Endothelial cell of umbilical vein (primary cell): ENCODE data around the gene GTF2E1. TPM values are rescaled to one million over a fixed set of nuclear protein-coding genes. Genes with fewer than 3 reads are reported as not detected.

Source experiments
- BruUV-seq: library from RNA; stranded (reverse); fragments of 400-500 nt; replicated peaks from 2 replicates; lab custom pipeline; 2021; lab: Mats Ljungman, UMichigan
- CTCF ChIA-PET: fragments of 300-600, 350-600 bp; sonication (Branson Sonifier 250); formaldehyde crosslinking; loops from one replicate; lab custom pipeline; 2021; ENCODE audit warnings: antibody characterized with exemption, inconsistent platforms; lab: Charles Lee
- POLR2A ChIA-PET: fragments of 300-600, 350-600 bp; sonication (Branson Sonifier 250); formaldehyde crosslinking; loops from one replicate; lab custom pipeline; 2021; ENCODE audit warnings: antibody characterized with exemption, inconsistent platforms; lab: Charles Lee
- DNase-seq: peaks from one replicate; pipeline ENCODE4 v3.0.0-alpha.2; 2011; ENCODE audit warnings: low read depth, low spot score
- FAIRE-seq: peaks from 2 replicates; lab custom pipeline; 2011; peaks lifted over from hg19 to GRCh38; lab: Jason Lieb, UNC
- H2AFZ ChIP-seq: 2 replicates; pipeline ENCODE4 v1.6.0; 2012; ENCODE audit warnings: low read depth, low read length, control low read depth, inconsistent platforms
- H3K27ac ChIP-seq: 2 replicates; pipeline ENCODE4 v1.5.1; 2011; ENCODE audit warnings: low read depth, mild to moderate bottlenecking, control low read depth, low read length, moderate library complexity; ENCODE audit not compliant: insufficient read depth
- H3K27me3 ChIP-seq, 2 experiments: 2 replicates each; pipeline versions ENCODE4 v1.6.0 to v1.6.1; 2011; ENCODE audit warnings: low read length in 2 of 2, mixed read lengths in 1 of 2; ENCODE audit not compliant: control insufficient read depth in 2 of 2, insufficient read depth in 2 of 2
- H3K36me3 ChIP-seq, 2 experiments: 2 replicates in 1 of 2; 3 replicates in 1 of 2; pipeline ENCODE4 v1.5.1; 2011; ENCODE audit warnings: low read length in 2 of 2, mild to moderate bottlenecking in 1 of 2, moderate library complexity in 1 of 2; ENCODE audit not compliant: control insufficient read depth in 2 of 2, insufficient read depth in 2 of 2; ENCODE audit errors: extremely low read depth in 1 of 2
- H3K4me1 ChIP-seq: 3 replicates; pipeline ENCODE4 v1.5.1; 2011; ENCODE audit warnings: mild to moderate bottlenecking, low read length; ENCODE audit not compliant: control insufficient read depth, insufficient read depth; ENCODE audit errors: extremely low read depth
- H3K4me2 ChIP-seq: 2 replicates; pipeline ENCODE4 v1.6.1; 2011; ENCODE audit warnings: low read length, control low read depth, mixed read lengths; ENCODE audit not compliant: insufficient read depth
- H3K4me3 ChIP-seq, 3 experiments: fragments of 200-600 bp in 1 of 3; sonication (generic), shearing (Covaris generic) in 1 of 3; replicated peaks in 1 of 3; 2 replicates each; pipeline ENCODE4 v1.5.1; 2011 to 2016; ENCODE audit warnings: control low read depth in 3 of 3, low read length in 3 of 3, mild to moderate bottlenecking in 2 of 3, inconsistent platforms in 1 of 3, low read depth in 1 of 3, moderate library complexity in 1 of 3; ENCODE audit not compliant: insufficient read depth in 1 of 3
- H3K79me2 ChIP-seq: 2 replicates; pipeline ENCODE4 v1.6.0; 2012; ENCODE audit warnings: low read length, inconsistent platforms; ENCODE audit not compliant: control insufficient read depth, insufficient read depth
- H3K9ac ChIP-seq: replicated peaks from 2 replicates; pipeline ENCODE3; 2011; ENCODE audit warnings: low read length, control low read depth; ENCODE audit not compliant: insufficient read depth; ENCODE audit errors: extremely low read depth
- H3K9me1 ChIP-seq: replicated peaks from 3 replicates; pipeline ENCODE4 v1.6.0; 2011; ENCODE audit warnings: mild to moderate bottlenecking, low read length; ENCODE audit not compliant: control insufficient read depth, insufficient read depth; ENCODE audit errors: extremely low read depth
- H3K9me3 ChIP-seq: replicated peaks from 2 replicates; pipeline ENCODE4 v1.5.1; 2012; ENCODE audit warnings: low read length, inconsistent platforms; ENCODE audit not compliant: control insufficient read depth, insufficient read depth
- H4K20me1 ChIP-seq: replicated peaks from 2 replicates; pipeline ENCODE3; 2011; ENCODE audit warnings: mild to moderate bottlenecking, low read length; ENCODE audit not compliant: control insufficient read depth, insufficient read depth; ENCODE audit errors: extremely low read depth
- CTCF ChIP-seq, 2 donors: IDR thresholded peaks; 1 replicate in 1 of 2; 2 replicates in 1 of 2; pipeline ENCODE4 v1.5.1; 2011; ENCODE audit warnings: low read length in 2 of 2, mild to moderate bottlenecking in 2 of 2, moderate library complexity in 2 of 2, control low read depth in 1 of 2, inconsistent platforms in 1 of 2, low read depth in 1 of 2; ENCODE audit not compliant: insufficient read depth in 1 of 2; ENCODE audit errors: extremely low read depth in 1 of 2
- EZH2 ChIP-seq: IDR thresholded peaks from 2 replicates; pipeline ENCODE4 v1.6.1; 2012; ENCODE audit warnings: borderline replicate concordance, low read depth, mild to moderate bottlenecking, moderate library complexity, low read length, inconsistent platforms; ENCODE audit not compliant: severe bottlenecking
- FOS ChIP-seq: IDR thresholded peaks from 2 replicates; pipeline ENCODE4 v1.6.1; 2011; ENCODE audit warnings: mild to moderate bottlenecking, low read length, moderate library complexity, borderline replicate concordance; ENCODE audit not compliant: insufficient read depth
- GATA2 ChIP-seq: IDR thresholded peaks from 2 replicates; pipeline ENCODE4 v1.7.0; 2011; ENCODE audit warnings: low read depth, mild to moderate bottlenecking, moderate library complexity, mixed read lengths, low read length; ENCODE audit not compliant: insufficient read length, insufficient read depth
- JUN ChIP-seq: IDR thresholded peaks from 2 replicates; pipeline ENCODE4 v1.6.1; 2011; ENCODE audit warnings: borderline replicate concordance, low read depth; ENCODE audit not compliant: insufficient read length, insufficient read depth
- MAX ChIP-seq: IDR thresholded peaks from 2 replicates; pipeline ENCODE4 v1.6.1; 2011; ENCODE audit not compliant: insufficient read depth, insufficient read length
- MYC ChIP-seq: IDR thresholded peaks from one replicate; pipeline ENCODE4 v1.6.1; 2011; ENCODE audit warnings: mild to moderate bottlenecking, low read depth, low read length
- POLR2A ChIP-seq: IDR thresholded peaks from 2 replicates; pipeline ENCODE4 v1.6.1; 2012; ENCODE audit warnings: low read depth, mild to moderate bottlenecking, control low read depth, low read length
- POLR2AphosphoS5 ChIP-seq: IDR thresholded peaks from 2 replicates; pipeline ENCODE4 v1.6.1; 2012; ENCODE audit warnings: low read depth, mild to moderate bottlenecking, control low read depth, low read length, moderate library complexity; ENCODE audit not compliant: insufficient read depth
- dilution Hi-C: fragments of 300-500 bp; cut with MboI; formaldehyde crosslinking; loops from one replicate; pipeline ENCODE4 v1.15.0; 2019; ENCODE audit warnings: low sequenced_read_pairs; ENCODE audit not compliant: extremely low pct_ligation_motif_present
- intact Hi-C: fragments of 100-400 bp; cut with micrococcal nuclease; formaldehyde crosslinking; loops from one replicate; pipeline ENCODE4 v1.10.0; 2022
- polyA plus RNA-seq, 4 experiments: library from polyadenylated mRNA; depleted of rRNA in 3 of 4; stranded (reverse) in 3 of 4; unstranded in 1 of 4; fragments of >200 nt; gene quantifications; 2 replicates each; pipeline versions ENCODE4 v1.2.1 to v1.2.3, GENCODE V29; 2011 to 2012; ENCODE audit warnings: missing spikeins in 1 of 4
- small RNA-seq: library from RNA; depleted of rRNA; stranded (forward); fragments of <200 nt; gene quantifications from one replicate; pipeline ENCODE3, GENCODE V24; 2012; ENCODE audit warnings: low replicate concordance, low read depth; ENCODE audit not compliant: insufficient read depth, insufficient read length
- total RNA-seq: library from RNA; stranded (reverse); gene quantifications from 2 replicates; pipeline ENCODE4 v1.2.3, GENCODE V29; 2021

GTF2E1 gene
- total and polyA plus RNA-seq, 2 donors (not counting 3 experiments of a cell fraction or from before 2014, with no cell fraction given): 10.6 to 27.7 TPM

GRCh38 chr3:120831066-120831465, 88.5 kb downstream of the GTF2E1 start:
- no peaks in the 10 kb centered on the region for H3K9me3 ChIP-seq
- no peak overlapping the region for H3K27ac ChIP-seq
- H3K9ac ChIP-seq: no peak overlapping the region
- no peaks in the 10 kb centered on the region for H3K36me3 ChIP-seq
- CTCF ChIA-PET: interaction anchor here (1.2 kb wide), 1 partner anchor 36 kb away, joined by 3 read pairs; no protein-coding TSS in a partner anchor
- dilution Hi-C loops: no loop called here
- POLR2A ChIA-PET: no interaction called here
- H3K9me1 ChIP-seq: no peaks in the 10 kb centered on the region
- no TSS peak for BruUV-seq
- no peak overlapping the region for H2AFZ ChIP-seq
- no peaks in the 10 kb centered on the region for H3K4me1 ChIP-seq
- intact Hi-C loops: no loop called here
- DNase-seq (no peak), FAIRE-seq (no peak)
- H3K4me3 ChIP-seq: no peak overlapping the region
- H3K27me3 ChIP-seq: peaks cover 0 to 4% of the 10 kb centered on the region in 2 experiments
- H3K4me2 ChIP-seq: no peak overlapping the region
- TF ChIP-seq EZH2: no peak
- no peak for TF ChIP-seq CTCF (IDR thresholded peaks at IDR 0.05; ENCODE audit: extremely low read depth in 1 of 2, insufficient read depth in 1 of 2, low read depth in 1 of 2, low read length in 2 of 2)
- no peak for TF ChIP-seq JUN
- no peak for TF ChIP-seq POLR2A
- TF ChIP-seq FOS: no peak
- TF ChIP-seq MAX: no peak
- TF ChIP-seq GATA2: no peak
- no peak for TF ChIP-seq MYC
- TF ChIP-seq POLR2AphosphoS5: no peak
- no peaks in the 10 kb centered on the region for H3K79me2 ChIP-seq
- no peaks in the 10 kb centered on the region for H4K20me1 ChIP-seq

Small RNA genes within 50 kb of the gene (small RNA-seq; reads per million reads assigned to genes)
- gene MTCO1P29 (not detected), gene MTCO2P29 (not detected)

Other genes starting within 250 kb of the GTF2E1 start
- gene NDUFB4, start 146.4 kb upstream of the GTF2E1 start, total RNA-seq: 140 TPM in 2 replicates
- gene NDUFB4, start 146.4 kb upstream of the GTF2E1 start, polyA plus RNA-seq: 191 and 210 TPM in 2 replicates
- gene HGD, start 60.5 kb upstream of the GTF2E1 start, total RNA-seq: 0.22 and 0.44 TPM in 2 replicates
- 0.18 and 0.33 TPM in 2 replicates for gene HGD, start 60.5 kb upstream of the GTF2E1 start, polyA plus RNA-seq
- gene RABL3, start 228 bp upstream of the GTF2E1 start, total RNA-seq: 24.9 and 25.9 TPM in 2 replicates
- gene RABL3, start 228 bp upstream of the GTF2E1 start, polyA plus RNA-seq: 2.6 and 4.3 TPM in 2 replicates
- not detected in 2 replicates for gene STXBP5L, start 165.5 kb downstream of the GTF2E1 start, total RNA-seq
- gene STXBP5L, start 165.5 kb downstream of the GTF2E1 start, polyA plus RNA-seq: not detected in 2 replicates